GM18526 (cell line): ENCODE measurements around the gene MCM5.

Experiments
- POLR2A ChIP-seq: IDR thresholded peaks from 3 replicates; pipeline ENCODE4 v1.6.1; 2011; ENCODE audit not compliant: insufficient read length; ENCODE audit errors: extremely low read depth

Gene MCM5

DNA sequence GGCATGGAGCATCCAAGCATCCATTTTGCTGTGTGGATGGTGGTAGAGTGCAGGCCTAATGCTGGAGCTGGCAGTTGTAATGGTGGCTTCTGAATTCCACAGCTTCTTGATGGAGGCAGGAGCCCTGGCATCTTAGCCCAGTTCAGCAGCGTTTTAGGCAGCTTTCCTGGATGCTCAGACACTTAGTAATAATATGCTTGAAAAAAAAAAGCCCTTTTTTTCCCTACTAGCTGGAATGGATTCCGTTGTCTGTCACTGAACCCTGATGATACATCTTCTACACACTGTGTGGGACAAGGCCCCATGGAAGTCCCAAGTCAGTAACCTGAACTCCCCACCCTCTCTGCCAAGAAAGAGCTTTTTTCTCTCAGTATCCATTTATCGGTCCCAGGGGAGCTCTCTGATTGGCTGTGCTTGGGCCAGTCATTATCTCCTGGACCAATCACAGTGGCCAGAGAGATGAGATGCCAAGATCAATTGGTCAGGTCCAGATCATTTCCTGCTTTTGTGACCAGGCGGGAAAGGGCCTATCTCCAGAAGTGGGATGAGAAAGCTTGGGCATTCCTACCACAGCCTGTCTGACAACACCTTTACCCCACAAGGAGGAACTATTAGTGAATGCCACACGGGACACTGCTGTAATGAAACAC, 34.2 kb downstream of the MCM5 start:
- no peak for TF ChIP-seq POLR2A

DNA sequence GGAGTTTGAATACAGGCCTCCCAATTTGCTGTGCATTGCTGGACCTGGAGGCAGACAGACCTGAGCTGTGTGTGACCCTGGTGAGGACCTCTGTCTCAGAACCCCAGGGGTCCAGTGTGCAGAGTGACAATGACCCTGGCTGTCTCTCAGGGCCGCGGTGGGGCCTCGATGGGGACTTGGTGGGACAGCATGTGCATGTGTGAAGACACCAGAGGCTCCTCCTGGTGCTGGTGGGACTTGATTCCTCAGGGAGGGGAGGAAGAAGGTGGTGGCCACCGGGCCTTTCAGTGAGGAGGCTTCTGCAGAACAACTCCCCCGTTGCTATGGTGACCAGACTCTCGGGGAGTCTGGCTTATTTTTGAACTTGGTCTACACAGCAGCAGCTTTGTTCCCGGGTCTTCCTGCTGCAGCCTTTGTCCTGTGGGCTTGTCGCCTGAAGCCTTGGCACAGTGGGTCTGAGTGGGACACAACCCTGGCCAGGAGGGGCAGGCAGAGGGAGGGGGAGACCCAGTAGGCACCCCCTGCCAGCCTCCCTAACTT, 35.3 kb downstream of the MCM5 start:
- no peak for TF ChIP-seq POLR2A

DNA sequence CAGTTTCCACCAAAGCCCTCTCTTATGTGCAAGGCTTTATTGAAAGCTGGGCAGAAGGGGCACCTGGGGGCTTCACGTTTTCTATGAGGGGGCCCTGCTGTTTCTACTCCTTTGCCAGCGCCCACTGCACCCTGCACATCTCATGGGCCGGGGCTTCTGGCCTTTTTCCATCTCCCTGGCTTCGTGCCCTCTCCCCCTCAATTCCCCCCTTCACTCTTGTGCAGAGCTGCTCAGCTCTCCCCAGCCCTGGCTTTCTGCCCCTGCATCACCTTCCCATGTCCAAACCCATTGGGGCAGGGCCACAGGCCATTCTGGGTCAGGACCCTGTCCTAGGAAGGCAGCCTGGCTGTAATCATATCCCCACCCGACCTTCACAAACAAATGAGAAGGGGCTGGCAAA, 36.5 kb downstream of the MCM5 start:
- TF ChIP-seq POLR2A = no peak

DNA sequence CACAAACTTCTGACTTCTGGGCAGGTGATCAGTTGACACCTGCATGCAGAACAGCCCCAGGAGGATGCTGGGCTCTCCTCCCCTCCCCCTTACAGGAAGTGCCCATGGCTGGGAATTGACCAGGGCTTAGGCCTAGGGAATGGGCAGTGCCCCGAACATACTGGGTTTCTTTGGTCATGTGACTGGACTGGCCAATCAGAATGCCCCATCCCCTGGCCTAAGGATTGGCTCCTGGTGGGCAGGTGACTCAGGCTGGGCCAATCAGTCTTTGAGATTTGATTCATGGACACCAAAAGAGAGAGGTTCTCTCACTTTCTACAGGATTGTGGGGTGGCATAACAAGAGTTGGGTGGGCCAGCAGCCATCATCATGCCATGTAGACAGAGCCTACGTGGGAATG, 37.1 kb downstream of the MCM5 start:
- no peak for TF ChIP-seq POLR2A

DNA sequence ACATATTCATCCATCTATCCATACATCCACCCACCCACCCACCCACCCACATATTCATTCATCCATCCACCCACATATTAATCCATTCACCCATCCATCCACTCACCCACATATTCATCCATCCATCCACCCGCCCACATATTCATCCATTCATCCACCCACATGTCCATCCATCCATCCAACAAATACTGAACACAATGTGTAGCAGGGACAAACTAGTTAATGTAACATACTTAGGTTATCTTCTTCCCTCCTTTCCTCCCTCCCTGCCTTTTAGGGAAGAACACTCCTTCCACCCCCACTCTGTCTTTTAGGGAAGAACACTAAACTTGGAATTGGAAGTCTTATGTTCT, 39.4 kb downstream of the MCM5 start:
- TF ChIP-seq POLR2A = no peak

DNA sequence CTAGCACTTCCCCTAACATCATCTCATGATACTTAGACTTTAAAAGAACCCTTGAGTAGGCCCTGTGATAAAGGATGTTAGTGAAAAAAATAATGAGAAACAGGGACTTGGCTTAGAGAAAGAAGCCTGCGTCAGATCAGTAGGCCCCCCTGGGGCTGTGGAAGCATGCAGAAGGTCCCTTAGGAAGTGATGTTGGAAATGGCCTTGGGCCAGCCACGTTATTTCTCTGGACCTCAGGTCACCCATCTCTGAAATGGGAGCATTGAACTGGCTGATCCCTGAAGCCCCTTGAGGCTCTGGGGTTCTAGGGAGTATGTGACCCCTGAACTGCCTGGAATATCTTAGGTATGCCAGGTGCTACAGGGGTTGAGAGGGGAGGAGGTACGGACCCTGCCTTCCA, 40.2 kb downstream of the MCM5 start:
- no peak for TF ChIP-seq POLR2A

DNA sequence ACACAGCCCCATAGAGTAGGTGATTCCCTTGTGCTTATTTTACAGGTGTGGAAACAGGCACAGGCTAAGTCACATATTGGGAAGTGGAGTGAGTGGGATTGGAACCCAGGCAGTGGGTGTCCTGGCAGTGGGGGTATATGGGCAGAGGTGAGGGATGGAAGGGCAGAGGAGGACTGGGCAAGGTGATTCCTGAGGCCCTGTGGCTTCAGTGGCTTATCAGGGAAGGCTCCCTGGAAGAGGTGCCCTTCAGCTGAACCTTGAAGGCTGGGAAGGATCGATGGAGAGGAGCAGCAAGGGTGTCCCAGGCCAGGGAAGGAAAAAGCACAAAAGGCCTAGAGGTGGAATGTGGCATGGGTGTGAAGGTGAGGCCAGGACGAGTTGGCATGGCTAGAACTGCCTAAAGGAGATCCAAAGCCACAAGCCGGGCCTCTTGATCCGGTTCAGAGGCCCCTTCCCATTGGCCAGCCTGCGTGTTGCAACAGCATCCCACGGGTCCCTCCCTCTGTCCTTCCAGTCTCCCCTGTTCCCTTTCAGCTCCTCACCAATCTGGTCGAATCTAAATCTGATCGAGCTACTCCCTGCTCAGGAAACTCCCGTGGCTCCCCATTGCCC, 41.7 kb downstream of the MCM5 start:
- TF ChIP-seq POLR2A = no peak

DNA sequence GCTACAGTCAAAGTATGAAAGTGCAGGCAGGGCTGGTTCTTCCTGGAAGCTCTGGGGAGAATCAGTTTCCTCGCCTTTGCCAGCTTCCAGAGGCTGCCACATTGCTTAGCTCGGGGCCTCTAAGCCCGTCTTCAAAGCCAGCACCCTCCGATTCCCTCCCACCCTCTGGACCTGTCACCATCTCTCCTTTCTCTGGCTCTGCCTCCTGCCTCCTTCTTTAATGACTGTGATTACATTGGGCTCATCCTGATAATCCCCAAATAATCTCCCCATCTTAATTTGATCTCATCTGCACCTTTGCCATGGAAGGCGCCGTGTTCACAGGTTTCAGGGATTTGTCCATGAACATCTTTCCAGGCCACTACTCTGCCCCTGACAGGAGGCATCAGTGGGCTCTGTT, 42.5 kb downstream of the MCM5 start:
- no peak for TF ChIP-seq POLR2A

DNA sequence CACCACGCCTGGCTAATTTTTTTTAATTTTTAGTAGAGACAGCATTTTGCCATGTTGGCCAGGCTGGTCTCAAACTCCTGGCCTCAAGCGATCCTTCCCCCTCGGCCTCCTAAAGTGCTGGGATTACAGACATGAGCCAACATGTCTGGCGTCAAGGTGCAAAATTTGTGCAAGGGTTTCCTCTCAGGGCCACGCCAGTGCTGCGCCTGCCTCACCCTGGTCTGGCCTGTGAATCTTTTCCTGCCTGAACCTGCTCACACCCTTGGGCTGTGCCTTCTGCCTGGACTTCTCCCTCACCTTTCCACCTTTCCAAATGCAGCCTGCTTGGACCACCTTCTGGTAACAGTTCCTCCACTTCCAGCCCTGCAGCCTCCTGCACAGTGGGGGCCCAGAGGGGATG, 43.4 kb downstream of the MCM5 start:
- no peak for TF ChIP-seq POLR2A

DNA sequence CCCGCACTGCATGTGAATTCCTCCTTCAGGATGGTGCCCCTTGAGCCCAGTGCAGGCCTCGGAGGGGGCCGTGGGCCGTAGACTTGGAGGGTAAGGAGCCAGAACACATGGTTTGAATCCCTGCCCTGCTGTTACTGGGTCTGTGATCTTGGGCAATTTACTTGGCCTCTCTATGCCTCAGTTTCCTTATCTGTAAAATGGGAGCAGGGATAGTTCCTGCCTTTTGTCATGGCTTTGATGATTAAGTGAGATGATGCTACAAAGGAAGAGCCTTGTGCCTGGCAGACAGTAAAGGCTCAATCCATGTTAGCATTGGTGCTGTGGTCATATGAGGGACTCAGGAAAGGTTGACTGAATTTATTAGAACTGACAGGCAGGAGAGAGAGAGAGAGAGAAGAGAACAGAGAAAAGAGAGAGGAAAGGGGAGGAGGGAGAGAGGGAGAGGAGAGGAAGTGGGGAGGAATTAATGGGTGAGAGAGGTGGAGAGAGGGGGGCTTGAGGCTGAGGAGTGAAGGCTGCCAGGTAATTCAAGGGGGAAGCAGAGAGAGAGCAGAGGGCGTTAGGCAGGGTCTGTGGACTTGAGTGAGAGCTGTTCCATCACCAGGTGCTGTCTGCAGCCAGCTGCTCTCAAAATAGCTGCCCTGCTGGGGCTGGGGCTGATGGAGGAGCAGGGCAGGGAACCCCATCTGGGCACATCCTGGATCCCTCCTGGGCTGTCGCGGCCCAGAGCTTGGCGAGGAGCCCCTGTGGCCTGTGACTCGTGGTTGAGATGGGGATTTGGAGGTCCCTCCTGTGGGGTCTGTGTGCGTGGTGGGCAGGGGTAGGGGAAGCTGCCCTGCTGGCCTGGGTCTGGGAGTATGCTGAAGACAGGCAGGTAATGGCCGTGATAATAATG, 44.1 kb downstream of the MCM5 start:
- TF ChIP-seq POLR2A = no peak

DNA sequence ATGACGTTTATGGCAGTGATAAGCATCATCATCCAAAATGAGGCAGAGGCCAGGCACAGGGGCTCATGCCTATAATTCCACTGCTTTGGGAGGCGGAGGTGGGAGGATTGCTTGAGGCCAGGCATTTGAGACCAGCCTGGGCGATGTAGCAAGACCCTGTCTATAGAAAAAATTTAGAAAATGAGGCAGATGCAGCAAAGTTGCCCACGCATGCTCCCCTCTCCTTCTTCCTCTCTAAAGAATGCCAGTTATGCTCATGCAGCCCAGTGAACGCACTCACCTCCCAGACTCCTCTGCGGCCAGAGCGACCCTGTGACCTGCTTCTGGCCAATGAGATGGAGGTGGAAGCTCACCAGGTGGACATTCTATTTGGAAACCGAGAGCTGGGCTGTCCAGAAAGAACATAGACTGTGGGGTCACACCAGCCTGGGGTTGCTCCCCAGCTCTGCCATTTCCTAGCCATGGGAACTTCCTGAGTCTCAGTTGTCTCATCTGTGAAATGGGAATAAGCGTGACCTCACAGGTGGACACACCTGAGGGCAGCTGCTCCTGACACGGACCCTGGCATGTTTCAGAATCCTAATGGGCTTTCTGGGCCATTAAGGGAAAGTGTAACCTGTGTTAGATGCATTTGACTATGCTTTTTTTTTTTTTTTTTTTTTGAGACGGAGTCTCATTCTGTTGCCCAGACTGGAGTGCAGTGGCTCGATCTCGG, 44.9 kb downstream of the MCM5 start:
- no peak for TF ChIP-seq POLR2A

DNA sequence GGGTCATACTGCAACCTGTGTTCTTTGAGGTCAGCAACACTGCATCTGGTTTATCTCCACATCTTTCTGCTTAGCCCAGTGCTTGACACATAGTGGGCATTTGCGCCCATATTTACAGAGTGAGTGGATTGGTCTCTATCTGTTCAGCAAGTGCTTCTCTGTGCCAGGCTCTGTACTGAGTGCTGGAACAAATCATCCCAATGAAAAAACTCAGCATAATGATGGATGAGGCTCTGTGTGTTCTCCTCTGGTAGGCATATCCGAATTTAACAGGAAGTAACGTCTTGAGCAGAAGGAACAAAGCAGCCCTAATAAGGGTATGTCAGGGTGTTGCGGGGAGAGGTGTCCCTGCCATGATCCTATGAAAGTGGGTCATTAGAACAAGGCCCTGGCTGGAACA, 46.0 kb downstream of the MCM5 start:
- TF ChIP-seq POLR2A = no peak

DNA sequence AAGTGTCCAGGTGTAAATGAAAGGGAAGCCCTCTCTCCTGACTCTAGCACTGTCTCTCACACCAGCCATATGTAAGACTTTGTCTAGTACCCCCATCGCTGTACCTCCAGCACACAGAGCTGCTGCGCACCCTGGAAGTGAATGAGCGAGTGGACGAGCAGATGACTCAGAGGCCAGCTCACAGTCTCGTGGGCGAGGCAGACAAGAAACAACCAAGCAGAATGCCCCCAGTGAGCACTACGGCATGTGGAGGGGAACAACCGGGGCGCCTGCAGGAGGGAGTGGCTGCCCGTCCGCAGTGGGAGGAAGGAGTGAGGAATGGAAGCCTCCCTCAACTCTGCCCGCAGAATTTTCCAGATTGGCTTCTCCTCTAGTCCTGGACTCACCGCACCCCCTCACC, 46.4 kb downstream of the MCM5 start:
- TF ChIP-seq POLR2A = no peak

DNA sequence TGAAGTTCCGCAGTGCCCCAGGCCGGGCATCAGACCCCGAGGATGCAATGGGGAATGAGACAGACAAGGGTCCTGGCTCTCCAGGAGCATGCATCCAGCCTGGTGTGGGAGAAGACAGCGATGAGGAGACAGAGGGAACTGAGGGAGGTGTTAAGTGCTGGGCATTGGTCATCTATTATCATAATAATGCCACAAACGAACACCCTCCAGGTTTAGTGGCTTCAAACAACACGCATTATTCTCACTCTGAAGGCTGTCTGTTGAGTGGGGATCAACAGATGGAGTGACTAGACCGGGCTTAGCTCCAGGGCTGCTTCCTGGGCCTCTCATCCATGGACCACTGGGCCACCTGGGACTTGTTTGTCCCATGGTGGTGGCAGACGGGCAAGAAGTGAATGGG, 48.6 kb downstream of the MCM5 start:
- TF ChIP-seq POLR2A = no peak
